ENCODE measurements around the gene ADGRE3. TPM values are rescaled to one million over a fixed set of nuclear protein-coding genes. Genes with fewer than 3 reads are reported as not detected.

ADGRE3 gene
- polyA plus RNA-seq, 1 donor (not counting 4 experiments of a cell fraction or from before 2014, with no cell fraction given) = not detected

DNA sequence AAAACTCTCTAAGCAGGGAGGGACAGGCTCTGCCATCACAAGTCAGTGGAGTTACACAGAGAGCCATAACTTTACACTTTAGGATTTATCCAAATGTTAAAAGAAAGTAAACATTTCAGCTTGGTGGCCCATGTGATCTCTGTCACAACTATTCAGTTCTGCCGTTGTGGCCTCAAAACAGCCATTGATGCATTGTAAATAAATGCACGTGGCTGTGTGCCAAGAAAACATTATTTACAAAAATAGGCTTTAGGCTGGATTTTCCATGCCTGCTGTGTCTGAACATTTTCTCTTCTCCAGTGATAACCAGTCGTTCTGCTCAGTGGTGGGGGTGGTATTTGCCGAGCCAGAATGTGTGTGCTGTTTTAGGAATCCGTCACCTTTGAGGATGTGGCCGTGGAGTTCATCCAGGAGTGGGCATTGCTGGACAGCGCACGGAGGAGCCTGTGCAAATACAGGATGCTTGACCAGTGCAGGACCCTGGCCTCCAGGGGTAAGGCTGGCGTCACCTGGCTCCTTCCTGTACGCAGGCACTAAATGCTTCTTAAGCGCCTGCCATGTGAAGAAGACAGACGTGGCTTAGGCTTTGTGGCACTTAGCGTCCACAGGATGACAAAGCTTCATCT lies 20.1 kb upstream of the ADGRE3 start:
- Histone ChIP-seq H2AFZ (ENCODE audit: control insufficient read depth, low read length) (no peak overlapping the region), H3K36me3 (ENCODE audit: control insufficient read depth in 2 of 2, extremely low read depth in 1 of 2, insufficient read depth in 2 of 2, low read length in 2 of 2) (peaks cover 0 to 13% of the 10 kb centered on the region in 2 experiments), H3K79me2 (ENCODE audit: control insufficient read depth, insufficient read depth, low read length) (no peaks in the 10 kb centered on the region), H3K27me3 (ENCODE audit: control insufficient read depth, extremely low read depth, insufficient read depth, low read length) (no peaks in the 10 kb centered on the region), H3K9me1 (ENCODE audit: control insufficient read depth, extremely low read depth, insufficient read depth, low read length) (no peaks in the 10 kb centered on the region), H3K4me1 (ENCODE audit: control insufficient read depth, extremely low read depth, insufficient read depth, low read length) (no peaks in the 10 kb centered on the region), H3K27ac (ENCODE audit: control insufficient read depth, insufficient read depth, low read length) (no peak overlapping the region), H3K9ac (ENCODE audit: control insufficient read depth, extremely low read depth, insufficient read depth, low read length) (no peak overlapping the region), H4K20me1 (ENCODE audit: control insufficient read depth, extremely low read depth, insufficient read depth, low read length) (no peaks in the 10 kb centered on the region), H3K4me2 (ENCODE audit: control insufficient read depth, extremely low read depth, insufficient read depth, low read depth, low read length) (no peak overlapping the region), H3K9me3 (ENCODE audit: control insufficient read depth, low read depth, low read length) (no peaks in the 10 kb centered on the region), H3K4me3 (ENCODE audit: control insufficient read depth in 2 of 3, extremely low read depth in 1 of 3, insufficient read depth in 2 of 3, low read depth in 1 of 3, low read length in 3 of 3) (no peak overlapping the region)
- DNase-seq (ENCODE audit: low read depth, low spot score) (no peak), FAIRE-seq (no peak)
- TF ChIP-seq, protein P1, sequence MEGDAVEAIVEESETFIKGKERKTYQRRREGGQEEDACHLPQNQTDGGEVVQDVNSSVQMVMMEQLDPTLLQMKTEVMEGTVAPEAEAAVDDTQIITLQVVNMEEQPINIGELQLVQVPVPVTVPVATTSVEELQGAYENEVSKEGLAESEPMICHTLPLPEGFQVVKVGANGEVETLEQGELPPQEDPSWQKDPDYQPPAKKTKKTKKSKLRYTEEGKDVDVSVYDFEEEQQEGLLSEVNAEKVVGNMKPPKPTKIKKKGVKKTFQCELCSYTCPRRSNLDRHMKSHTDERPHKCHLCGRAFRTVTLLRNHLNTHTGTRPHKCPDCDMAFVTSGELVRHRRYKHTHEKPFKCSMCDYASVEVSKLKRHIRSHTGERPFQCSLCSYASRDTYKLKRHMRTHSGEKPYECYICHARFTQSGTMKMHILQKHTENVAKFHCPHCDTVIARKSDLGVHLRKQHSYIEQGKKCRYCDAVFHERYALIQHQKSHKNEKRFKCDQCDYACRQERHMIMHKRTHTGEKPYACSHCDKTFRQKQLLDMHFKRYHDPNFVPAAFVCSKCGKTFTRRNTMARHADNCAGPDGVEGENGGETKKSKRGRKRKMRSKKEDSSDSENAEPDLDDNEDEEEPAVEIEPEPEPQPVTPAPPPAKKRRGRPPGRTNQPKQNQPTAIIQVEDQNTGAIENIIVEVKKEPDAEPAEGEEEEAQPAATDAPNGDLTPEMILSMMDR (optimal IDR thresholded peaks at IDR 0.05 in 1 of 3, IDR thresholded peaks at IDR 0.05 in 1 of 3, conservative IDR thresholded peaks at IDR 0.05 in 1 of 3; ENCODE audit: extremely low read depth in 1 of 3, insufficient read depth in 2 of 3, low read length in 3 of 3) = no peak
- no peak for TF ChIP-seq EZH2 (IDR thresholded peaks at IDR 0.05; ENCODE audit: low read length)
- dilution Hi-C loops (cut with MboI; ENCODE audit: extremely low pct_ligation_motif_present, low sequenced_read_pairs) = no loop called here

- Histone ChIP-seq H3K4me3 (ENCODE audit: control insufficient read depth in 2 of 3, extremely low read depth in 1 of 3, insufficient read depth in 2 of 3, low read depth in 1 of 3, low read length in 3 of 3) (peak within 1 kb of the TSS; percentile 72 to 82 (median 72)), H3K9me1 (ENCODE audit: control insufficient read depth, extremely low read depth, insufficient read depth, low read length) (no peaks in the 10 kb centered on the region), H3K4me2 (ENCODE audit: control insufficient read depth, extremely low read depth, insufficient read depth, low read depth, low read length) (peak within 1 kb of the TSS; percentile 93), H3K27me3 (ENCODE audit: control insufficient read depth, extremely low read depth, insufficient read depth, low read length) (no peaks in the 10 kb centered on the region), H4K20me1 (ENCODE audit: control insufficient read depth, extremely low read depth, insufficient read depth, low read length) (no peaks in the 10 kb centered on the region), H3K9ac (ENCODE audit: control insufficient read depth, extremely low read depth, insufficient read depth, low read length) (peak within 1 kb of the TSS; percentile 78), H3K79me2 (ENCODE audit: control insufficient read depth, insufficient read depth, low read length) (no peaks in the 10 kb centered on the region), H2AFZ (ENCODE audit: control insufficient read depth, low read length) (peak within 1 kb of the TSS; percentile 78), H3K4me1 (ENCODE audit: control insufficient read depth, extremely low read depth, insufficient read depth, low read length) (peaks cover 2% of the 10 kb centered on the region), H3K9me3 (ENCODE audit: control insufficient read depth, low read depth, low read length) (no peaks in the 10 kb centered on the region), H3K27ac (ENCODE audit: control insufficient read depth, insufficient read depth, low read length) (peak within 1 kb of the TSS; percentile 84), H3K36me3 (ENCODE audit: control insufficient read depth in 2 of 2, extremely low read depth in 1 of 2, insufficient read depth in 2 of 2, low read length in 2 of 2) (no peaks in the 10 kb centered on the region)
- DNase-seq (ENCODE audit: low read depth, low spot score) (peak; percentile 61), FAIRE-seq (no peak)
- dilution Hi-C loops (cut with MboI; ENCODE audit: extremely low pct_ligation_motif_present, low sequenced_read_pairs) = no loop called here
- no peak for TF ChIP-seq EZH2 (IDR thresholded peaks at IDR 0.05; ENCODE audit: low read length)
- TF ChIP-seq, protein P1 (optimal IDR thresholded peaks at IDR 0.05 in 1 of 3, IDR thresholded peaks at IDR 0.05 in 1 of 3, conservative IDR thresholded peaks at IDR 0.05 in 1 of 3; ENCODE audit: extremely low read depth in 1 of 3, insufficient read depth in 2 of 3, low read length in 3 of 3) = no peak
These were observed 15.2 kb upstream of the ADGRE3 start, which contains the start of gene ZNF333 for GRCh38 chr19:14689598-14690503. Gene ZNF333, plus strand, starts transcription at chr19:14690048. Its CDS starts 3,444 bp downstream, at chr19:14693492.

Measured in keratinocyte (primary cell).